K562 (cell line): ENCODE measurements around the gene ARHGAP9. TPM values are rescaled to one million over a fixed set of nuclear protein-coding genes. Genes with fewer than 3 reads are reported as not detected.

Experiments
- ADNP ChIP-seq: fragments of 200-800 bp; sonication (Bioruptor generic); IDR thresholded peaks from 2 replicates; pipeline ENCODE4 v1.6.1; 2016; ENCODE audit warnings: missing genetic modification characterization, missing compliant biosample characterization
- HDGF ChIP-seq: fragments of 450-650 bp; IDR thresholded peaks from 2 replicates; pipeline ENCODE4 v1.6.1; 2016
- HEY1 ChIP-seq: fragments of 250-450 bp; sonication (Bioruptor Pico); IDR thresholded peaks from 2 replicates; pipeline ENCODE4 v1.5.0; 2020; ENCODE audit warnings: mild to moderate bottlenecking, moderate library complexity, borderline replicate concordance
- LEF1 ChIP-seq: fragments of 450-650 bp; IDR thresholded peaks from 2 replicates; pipeline ENCODE4 v1.6.1; 2016; ENCODE audit warnings: mild to moderate bottlenecking
- SP2 ChIP-seq: IDR thresholded peaks from 2 replicates; pipeline ENCODE4 v1.6.1; 2011; ENCODE audit warnings: mild to moderate bottlenecking, low read depth, low read length, moderate library complexity; ENCODE audit not compliant: poor library complexity, severe bottlenecking; ENCODE audit errors: extremely low read depth
- SRSF1 ChIP-seq: fragments of 200-400 bp; formaldehyde crosslinking; IDR thresholded peaks from 2 replicates; pipeline ENCODE4 v1.6.1; 2017; ENCODE audit warnings: mild to moderate bottlenecking, low read depth, low read length, moderate library complexity
- SRSF9 ChIP-seq: fragments of 200-400 bp; formaldehyde crosslinking; IDR thresholded peaks from 2 replicates; pipeline ENCODE4 v1.6.1; 2017; ENCODE audit warnings: low read depth, low read length, borderline replicate concordance
- ZNF583 ChIP-seq: fragments of 250-450 bp; sonication (Bioruptor Pico); IDR thresholded peaks from 2 replicates; pipeline ENCODE4 v1.4.0; 2020
- polyA plus RNA-seq, 8 experiments: library from polyadenylated mRNA; depleted of rRNA in 4 of 8; stranded (reverse) in 5 of 8; unstranded in 3 of 8; fragments of >200 nt; fragmentation: Nextera tagmentation in 2 of 8; fragmentation: Illumina TruSeq in 1 of 8; extraction: Ambion mirVana in 2 of 8; extraction: Trizol in 1 of 8; gene quantifications; 2 replicates each; pipeline versions ENCODE4 v1.2.1 to v1.2.3, GENCODE V29; 2011 to 2014; ENCODE audit warnings: inconsistent platforms in 1 of 8, missing spikeins in 1 of 8
- total RNA-seq, 7 experiments: library from RNA; depleted of rRNA in 6 of 7; stranded (reverse); fragments of >200 nt in 6 of 7; fragmentation: Illumina TruSeq in 2 of 7; extraction: Trizol in 2 of 7; gene quantifications; 2 replicates each; pipeline versions ENCODE4 v1.2.1 to v1.2.3, GENCODE V29; 2011 to 2021; ENCODE audit warnings: low replicate concordance in 1 of 7
- TF ChIP-seq, protein P1 (sequence below), 3 experiments: fragments of 200-800 bp in 1 of 3; sonication (Bioruptor generic) in 1 of 3; sonication (generic) in 1 of 3; formaldehyde crosslinking in 1 of 3; IDR thresholded peaks; 2 replicates each; pipeline versions ENCODE4 v1.6.1 to v1.8.0; 2016 to 2022; ENCODE audit warnings: mild to moderate bottlenecking in 2 of 3, missing compliant biosample characterization in 2 of 3, missing genetic modification characterization in 2 of 3, missing genetic modification reagents in 1 of 3
- TF ChIP-seq, protein P2 (sequence below): sonication (generic); formaldehyde crosslinking; IDR thresholded peaks from 2 replicates; pipeline ENCODE4 v1.8.0; 2023; ENCODE audit warnings: missing genetic modification reagents, mild to moderate bottlenecking, borderline replicate concordance
- TF ChIP-seq, protein P3 (sequence below): fragments of 250-450 bp; sonication (Bioruptor Pico); IDR thresholded peaks from 2 replicates; pipeline ENCODE4 v1.8.0; 2021; ENCODE audit warnings: borderline replicate concordance, mild to moderate bottlenecking, moderate library complexity; ENCODE audit not compliant: poor library complexity, severe bottlenecking
- TF ChIP-seq, protein P4 (sequence below): IDR thresholded peaks from 2 replicates; pipeline ENCODE4 v1.6.1; 2014; ENCODE audit warnings: antibody characterized with exemption
- TF ChIP-seq, protein P5 (sequence below): IDR thresholded peaks from 2 replicates; pipeline ENCODE4 v1.6.1; 2012; ENCODE audit warnings: low read depth, low read length, improper control_type of control experiment, borderline replicate concordance

ARHGAP9 gene
- total and polyA plus RNA-seq, 9 of the 15 experiments (the other 6 are each of a cell fraction or from before 2014, with no cell fraction given) = 1.5 to 10.2 (median 5.1) TPM

DNA sequence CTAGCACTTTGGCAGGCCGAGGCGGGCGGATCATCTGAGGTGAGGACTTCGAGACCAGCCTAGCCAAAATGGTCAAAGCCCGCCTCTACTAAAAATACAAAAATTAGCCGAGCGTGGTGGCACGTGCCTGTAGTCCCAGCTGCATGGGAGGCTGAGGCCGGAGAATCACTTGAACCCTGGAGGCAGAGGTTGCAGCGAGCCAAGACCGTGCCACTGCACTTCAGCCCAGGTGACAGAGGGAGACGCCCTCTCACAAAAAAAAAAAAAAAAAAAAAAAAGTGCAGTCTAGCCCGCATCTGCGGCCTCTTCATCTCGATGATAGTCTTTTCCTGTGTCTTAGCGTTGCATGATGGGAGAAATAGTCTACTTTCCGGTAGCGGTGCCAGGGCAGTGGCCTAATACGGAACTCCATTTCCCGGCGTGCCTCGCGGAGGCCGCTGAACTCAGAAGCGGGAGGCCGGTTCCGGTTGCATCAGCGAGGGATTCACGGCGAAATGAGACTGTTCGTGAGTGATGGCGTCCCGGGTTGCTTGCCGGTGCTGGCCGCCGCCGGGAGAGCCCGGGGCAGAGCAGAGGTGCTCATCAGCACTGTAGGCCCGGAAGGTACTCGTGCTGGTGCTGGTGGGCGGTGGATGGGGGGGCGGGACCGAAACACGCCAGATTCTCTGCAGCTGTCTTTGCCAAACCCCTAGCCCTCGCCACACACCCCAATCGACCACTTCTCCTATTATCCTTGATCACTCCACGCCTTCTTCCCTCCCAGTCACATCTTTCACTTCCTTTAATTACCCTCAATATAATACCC lies 8.1 kb upstream of the ARHGAP9 start, which contains the start of gene MARS1 (continued):
- TF ChIP-seq, protein P1, sequence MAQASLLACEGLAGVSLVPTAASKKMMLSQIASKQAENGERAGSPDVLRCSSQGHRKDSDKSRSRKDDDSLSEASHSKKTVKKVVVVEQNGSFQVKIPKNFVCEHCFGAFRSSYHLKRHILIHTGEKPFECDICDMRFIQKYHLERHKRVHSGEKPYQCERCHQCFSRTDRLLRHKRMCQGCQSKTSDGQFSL (CRISPR knock-in tag; IDR thresholded peaks at IDR 0.05) = peak; percentile 79
- TF ChIP-seq, protein P1 (tag; IDR thresholded peaks at IDR 0.05) = no peak
- TF ChIP-seq HEY1 (CRISPR knock-in tag) (no peak), ZNF583 (CRISPR knock-in tag) (no peak), HDGF (0 out of 2 replicates have a peak, but pooled peaks have one; percentile 54), SRSF1 (no peak), ADNP (0 out of 2 replicates have a peak, but pooled peaks have one; percentile 68), SRSF9 (no peak), LEF1 (no peak), SP2 (peak; percentile 75)
- TF ChIP-seq, protein P2, sequence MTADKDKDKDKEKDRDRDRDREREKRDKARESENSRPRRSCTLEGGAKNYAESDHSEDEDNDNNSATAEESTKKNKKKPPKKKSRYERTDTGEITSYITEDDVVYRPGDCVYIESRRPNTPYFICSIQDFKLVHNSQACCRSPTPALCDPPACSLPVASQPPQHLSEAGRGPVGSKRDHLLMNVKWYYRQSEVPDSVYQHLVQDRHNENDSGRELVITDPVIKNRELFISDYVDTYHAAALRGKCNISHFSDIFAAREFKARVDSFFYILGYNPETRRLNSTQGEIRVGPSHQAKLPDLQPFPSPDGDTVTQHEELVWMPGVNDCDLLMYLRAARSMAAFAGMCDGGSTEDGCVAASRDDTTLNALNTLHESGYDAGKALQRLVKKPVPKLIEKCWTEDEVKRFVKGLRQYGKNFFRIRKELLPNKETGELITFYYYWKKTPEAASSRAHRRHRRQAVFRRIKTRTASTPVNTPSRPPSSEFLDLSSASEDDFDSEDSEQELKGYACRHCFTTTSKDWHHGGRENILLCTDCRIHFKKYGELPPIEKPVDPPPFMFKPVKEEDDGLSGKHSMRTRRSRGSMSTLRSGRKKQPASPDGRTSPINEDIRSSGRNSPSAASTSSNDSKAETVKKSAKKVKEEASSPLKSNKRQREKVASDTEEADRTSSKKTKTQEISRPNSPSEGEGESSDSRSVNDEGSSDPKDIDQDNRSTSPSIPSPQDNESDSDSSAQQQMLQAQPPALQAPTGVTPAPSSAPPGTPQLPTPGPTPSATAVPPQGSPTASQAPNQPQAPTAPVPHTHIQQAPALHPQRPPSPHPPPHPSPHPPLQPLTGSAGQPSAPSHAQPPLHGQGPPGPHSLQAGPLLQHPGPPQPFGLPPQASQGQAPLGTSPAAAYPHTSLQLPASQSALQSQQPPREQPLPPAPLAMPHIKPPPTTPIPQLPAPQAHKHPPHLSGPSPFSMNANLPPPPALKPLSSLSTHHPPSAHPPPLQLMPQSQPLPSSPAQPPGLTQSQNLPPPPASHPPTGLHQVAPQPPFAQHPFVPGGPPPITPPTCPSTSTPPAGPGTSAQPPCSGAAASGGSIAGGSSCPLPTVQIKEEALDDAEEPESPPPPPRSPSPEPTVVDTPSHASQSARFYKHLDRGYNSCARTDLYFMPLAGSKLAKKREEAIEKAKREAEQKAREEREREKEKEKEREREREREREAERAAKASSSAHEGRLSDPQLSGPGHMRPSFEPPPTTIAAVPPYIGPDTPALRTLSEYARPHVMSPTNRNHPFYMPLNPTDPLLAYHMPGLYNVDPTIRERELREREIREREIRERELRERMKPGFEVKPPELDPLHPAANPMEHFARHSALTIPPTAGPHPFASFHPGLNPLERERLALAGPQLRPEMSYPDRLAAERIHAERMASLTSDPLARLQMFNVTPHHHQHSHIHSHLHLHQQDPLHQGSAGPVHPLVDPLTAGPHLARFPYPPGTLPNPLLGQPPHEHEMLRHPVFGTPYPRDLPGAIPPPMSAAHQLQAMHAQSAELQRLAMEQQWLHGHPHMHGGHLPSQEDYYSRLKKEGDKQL (CRISPR knock-in tag) = no peak
- TF ChIP-seq, protein P3, sequence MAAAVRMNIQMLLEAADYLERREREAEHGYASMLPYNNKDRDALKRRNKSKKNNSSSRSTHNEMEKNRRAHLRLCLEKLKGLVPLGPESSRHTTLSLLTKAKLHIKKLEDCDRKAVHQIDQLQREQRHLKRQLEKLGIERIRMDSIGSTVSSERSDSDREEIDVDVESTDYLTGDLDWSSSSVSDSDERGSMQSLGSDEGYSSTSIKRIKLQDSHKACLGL (CRISPR knock-in tag) = no peak
- TF ChIP-seq, protein P4, sequence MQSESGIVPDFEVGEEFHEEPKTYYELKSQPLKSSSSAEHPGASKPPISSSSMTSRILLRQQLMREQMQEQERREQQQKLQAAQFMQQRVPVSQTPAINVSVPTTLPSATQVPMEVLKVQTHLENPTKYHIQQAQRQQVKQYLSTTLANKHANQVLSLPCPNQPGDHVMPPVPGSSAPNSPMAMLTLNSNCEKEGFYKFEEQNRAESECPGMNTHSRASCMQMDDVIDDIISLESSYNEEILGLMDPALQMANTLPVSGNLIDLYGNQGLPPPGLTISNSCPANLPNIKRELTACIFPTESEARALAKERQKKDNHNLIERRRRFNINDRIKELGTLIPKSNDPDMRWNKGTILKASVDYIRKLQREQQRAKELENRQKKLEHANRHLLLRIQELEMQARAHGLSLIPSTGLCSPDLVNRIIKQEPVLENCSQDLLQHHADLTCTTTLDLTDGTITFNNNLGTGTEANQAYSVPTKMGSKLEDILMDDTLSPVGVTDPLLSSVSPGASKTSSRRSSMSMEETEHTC = peak; percentile 68; the same call in 1 of the 2 replicates
- TF ChIP-seq, protein P5, sequence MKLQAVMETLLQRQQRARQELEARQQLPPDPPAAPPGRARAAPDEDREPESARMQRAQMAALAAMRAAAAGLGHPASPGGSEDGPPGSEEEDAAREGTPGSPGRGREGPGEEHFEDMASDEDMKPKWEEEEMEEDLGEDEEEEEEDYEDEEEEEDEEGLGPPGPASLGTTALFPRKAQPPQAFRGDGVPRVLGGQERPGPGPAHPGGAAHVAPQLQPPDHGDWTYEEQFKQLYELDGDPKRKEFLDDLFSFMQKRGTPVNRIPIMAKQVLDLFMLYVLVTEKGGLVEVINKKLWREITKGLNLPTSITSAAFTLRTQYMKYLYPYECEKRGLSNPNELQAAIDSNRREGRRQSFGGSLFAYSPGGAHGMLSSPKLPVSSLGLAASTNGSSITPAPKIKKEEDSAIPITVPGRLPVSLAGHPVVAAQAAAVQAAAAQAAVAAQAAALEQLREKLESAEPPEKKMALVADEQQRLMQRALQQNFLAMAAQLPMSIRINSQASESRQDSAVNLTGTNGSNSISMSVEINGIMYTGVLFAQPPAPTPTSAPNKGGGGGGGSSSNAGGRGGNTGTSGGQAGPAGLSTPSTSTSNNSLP = no peak
